SK-N-SH (cell line): ENCODE results near the gene ABCA8. TPM values are rescaled to one million over a fixed set of nuclear protein-coding genes. Genes with fewer than 3 reads are reported as not detected.

Experiments used
- CTCF ChIA-PET: fragments of 300-600, 350-600 bp; formaldehyde crosslinking; extraction: SDS; loops from one replicate; lab custom pipeline; 2021; lab: Yijun Ruan, JAX
- POLR2A ChIA-PET: fragments of 350-600 bp; sonication (Branson Sonifier 250); formaldehyde crosslinking; extraction: SDS; loops from one replicate; lab custom pipeline; 2020; ENCODE audit warnings: antibody characterized with exemption, inconsistent platforms; lab: Yijun Ruan, JAX
- DNase-seq: peaks from one replicate; pipeline ENCODE4 v3.0.0; 2012
- H2AFZ ChIP-seq: fragments of 200-600 bp; sonication (generic); 2 replicates; pipeline ENCODE4 v1.8.1; 2016; ENCODE audit warnings: antibody characterized with exemption, mild to moderate bottlenecking, low read depth
- H3F3A ChIP-seq: fragments of 200-600 bp; sonication (generic); replicated peaks from 2 replicates; pipeline ENCODE3; 2016; ENCODE audit warnings: antibody characterized with exemption, mild to moderate bottlenecking; ENCODE audit not compliant: insufficient read depth
- H3K27ac ChIP-seq, 2 experiments: fragments of 200-500 bp in 1 of 2; fragments of 200-600 bp in 1 of 2; sonication (Bioruptor generic) in 1 of 2; sonication (generic), shearing (Covaris generic) in 1 of 2; 2 replicates each; pipeline versions ENCODE4 v1.5.1 to v1.6.1; 2014 to 2016; ENCODE audit warnings: low read depth in 2 of 2, inconsistent platforms in 1 of 2, low read length in 1 of 2, mild to moderate bottlenecking in 1 of 2, mixed read lengths in 1 of 2
- H3K27me3 ChIP-seq: fragments of 200-600 bp; sonication (generic), shearing (Covaris generic); 2 replicates; pipeline ENCODE4 v1.6.1; 2016; ENCODE audit warnings: mixed run types; ENCODE audit not compliant: insufficient read depth
- H3K36me3 ChIP-seq, 2 experiments: fragments of 200-500 bp in 1 of 2; fragments of 200-600 bp in 1 of 2; sonication (Bioruptor generic) in 1 of 2; sonication (generic) in 1 of 2; replicated peaks in 1 of 2; 2 replicates each; pipeline versions ENCODE3 to v1.5.1; 2014 to 2016; ENCODE audit warnings: low read length in 1 of 2, mild to moderate bottlenecking in 1 of 2; ENCODE audit not compliant: insufficient read depth in 2 of 2, control insufficient read depth in 1 of 2
- H3K4me1 ChIP-seq, 2 experiments: fragments of 200-500 bp in 1 of 2; fragments of 200-600 bp in 1 of 2; sonication (Bioruptor generic) in 1 of 2; sonication (generic), shearing (Covaris generic) in 1 of 2; 2 replicates each; pipeline versions ENCODE4 v1.5.1 to v1.6.1; 2014 to 2016; ENCODE audit warnings: low read depth in 1 of 2, low read length in 1 of 2, mixed run types in 1 of 2; ENCODE audit not compliant: insufficient read depth in 2 of 2, control insufficient read depth in 1 of 2
- H3K4me2 ChIP-seq: fragments of 200-600 bp; sonication (generic), shearing (Covaris generic); 2 replicates; pipeline ENCODE4 v1.6.1; 2017; ENCODE audit warnings: mixed run types
- H3K4me3 ChIP-seq, 2 experiments: fragments of 200-500 bp in 1 of 2; fragments of 200-600 bp in 1 of 2; sonication (Bioruptor generic) in 1 of 2; sonication (generic), shearing (Covaris generic) in 1 of 2; 2 replicates each; pipeline versions ENCODE4 v1.5.1 to v1.8.1; 2014 to 2016; ENCODE audit warnings: low read depth in 2 of 2, inconsistent platforms in 1 of 2, low read length in 1 of 2, mild to moderate bottlenecking in 1 of 2, mixed read lengths in 1 of 2, moderate library complexity in 1 of 2
- H3K79me2 ChIP-seq: fragments of 200-600 bp; sonication (generic); 2 replicates; pipeline ENCODE4 v1.8.1; 2017; ENCODE audit warnings: mild to moderate bottlenecking; ENCODE audit not compliant: insufficient read depth
- H3K9ac ChIP-seq: fragments of 200-600 bp; sonication (generic); 2 replicates; pipeline ENCODE4 v1.6.1; 2017; ENCODE audit warnings: mixed run types
- H3K9me2 ChIP-seq: fragments of 200-600 bp; sonication (generic); 2 replicates; pipeline ENCODE4 v1.6.1; 2017; ENCODE audit warnings: mixed run types
- H3K9me3 ChIP-seq: fragments of 200-600 bp; sonication (generic); 2 replicates; pipeline ENCODE4 v1.6.1; 2017; ENCODE audit warnings: mixed run types, mild to moderate bottlenecking, moderate library complexity
- H4K20me1 ChIP-seq: fragments of 200-600 bp; sonication (generic); 2 replicates; pipeline ENCODE4 v1.6.1; 2017; ENCODE audit warnings: mild to moderate bottlenecking, mixed run types; ENCODE audit not compliant: insufficient read depth
- CTCF ChIP-seq: fragments of 200-600 bp; sonication (generic); IDR thresholded peaks from 2 replicates; pipeline ENCODE4 v1.6.1; 2017; ENCODE audit warnings: antibody characterized with exemption, mild to moderate bottlenecking, moderate library complexity
- ELF1 ChIP-seq: IDR thresholded peaks from 2 replicates; pipeline ENCODE4 v1.4.0; 2012
- EP300 ChIP-seq, 2 experiments: IDR thresholded peaks; 2 replicates each; pipeline versions ENCODE4 v1.4.0 to v1.6.1; 2012; ENCODE audit warnings: borderline replicate concordance in 1 of 2, low read depth in 1 of 2, low read length in 1 of 2
- EZH2phosphoT487 ChIP-seq: fragments of 200-600 bp; sonication (generic); IDR thresholded peaks from 2 replicates; pipeline ENCODE4 v1.6.1; 2017; ENCODE audit warnings: low read depth, mixed run types, mild to moderate bottlenecking, antibody characterized with exemption, moderate library complexity, borderline replicate concordance
- FOXJ3 ChIP-seq: sonication (generic); formaldehyde crosslinking; IDR thresholded peaks from 2 replicates; pipeline ENCODE4 v1.5.1; 2020; ENCODE audit warnings: mild to moderate bottlenecking, missing genetic modification reagents
- GABPA ChIP-seq: IDR thresholded peaks from 2 replicates; pipeline ENCODE4 v1.4.0; 2012; ENCODE audit warnings: low read depth, mild to moderate bottlenecking
- GATA2 ChIP-seq: sonication (generic); formaldehyde crosslinking; IDR thresholded peaks from 2 replicates; pipeline ENCODE4 v1.5.0; 2020; ENCODE audit warnings: mild to moderate bottlenecking, missing genetic modification reagents
- IRF3 ChIP-seq: fragments of 150-350 bp; IDR thresholded peaks from 2 replicates; pipeline ENCODE4 v1.6.1; 2016; ENCODE audit warnings: mild to moderate bottlenecking, low read depth, low read length
- MAX ChIP-seq: IDR thresholded peaks from 2 replicates; pipeline ENCODE4 v1.4.0; 2012; ENCODE audit warnings: low read depth
- MEF2A ChIP-seq: IDR thresholded peaks from 2 replicates; pipeline ENCODE4 v1.4.0; 2012; ENCODE audit warnings: low read depth, borderline replicate concordance
- MXI1 ChIP-seq: IDR thresholded peaks from 2 replicates; pipeline ENCODE4 v1.6.1; 2012; ENCODE audit warnings: mild to moderate bottlenecking, low read depth, low read length, improper control_type of control experiment
- NFIC ChIP-seq: IDR thresholded peaks from 2 replicates; pipeline ENCODE4 v1.4.0; 2012; ENCODE audit warnings: borderline replicate concordance
- POLR2AphosphoS5 ChIP-seq: IDR thresholded peaks from 2 replicates; pipeline ENCODE4 v1.6.1; 2012; ENCODE audit warnings: low read depth, low read length
- RAD21 ChIP-seq: IDR thresholded peaks from 2 replicates; pipeline ENCODE4 v1.6.1; 2012; ENCODE audit warnings: mild to moderate bottlenecking, low read length
- RCOR1 ChIP-seq: fragments of 150-350 bp; IDR thresholded peaks from 2 replicates; pipeline ENCODE4 v1.6.1; 2017; ENCODE audit warnings: antibody characterized with exemption, low read length
- RFX5 ChIP-seq: IDR thresholded peaks from 2 replicates; pipeline ENCODE4 v1.6.1; 2012; ENCODE audit warnings: mild to moderate bottlenecking, improper control_type of control experiment, low read length
- TCF12 ChIP-seq: IDR thresholded peaks from 2 replicates; pipeline ENCODE4 v1.4.0; 2012
- YY1 ChIP-seq: IDR thresholded peaks from 2 replicates; pipeline ENCODE4 v1.4.0; 2012; ENCODE audit warnings: low read depth, mild to moderate bottlenecking
- ZBTB33 ChIP-seq: IDR thresholded peaks from 2 replicates; pipeline ENCODE4 v1.4.0; 2012; ENCODE audit warnings: low read depth, borderline replicate concordance
- WGBS: methylation state at CpG from one replicate; pipeline ENCODE4 v1.1.6; 2017; ENCODE audit warnings: low lambda C conversion rate; 5-methylcytosine and 5-hydroxymethylcytosine counted together
- polyA plus RNA-seq, 3 experiments: library from polyadenylated mRNA; depleted of rRNA; stranded (reverse); fragments of >200 nt; gene quantifications; 2 replicates each; pipeline ENCODE4 v1.2.3, GENCODE V29; 2012

Gene ABCA8
- polyA plus RNA-seq, 1 of the 3 experiments (the other 2 are of a cell fraction), result 2.3 TPM

- peaks cover 7% of the 10 kb centered on the region for H3F3A ChIP-seq
- no peak overlapping the region for H2AFZ ChIP-seq
- CTCF ChIA-PET, result interaction anchor here (0.9 to 1.6 kb wide), 5 partner anchors 8 to 131 kb away, joined by 3 to 4 read pairs (median 4); no protein-coding TSS in a partner anchor
- no peaks in the 10 kb centered on the region for H4K20me1 ChIP-seq
- H3K4me2 ChIP-seq, result no peak overlapping the region
- no peak overlapping the region for H3K27ac ChIP-seq
- H3K36me3 ChIP-seq, result no peaks in the 10 kb centered on the region
- 59% methylated on average over 8 of the region's 8 CpGs for WGBS
- H3K4me3 ChIP-seq, result no peak overlapping the region
- no peak overlapping the region for H3K9ac ChIP-seq
- H3K79me2 ChIP-seq, result no peaks in the 10 kb centered on the region
- no peaks in the 10 kb centered on the region; a peak in 2 of 4 replicates for H3K4me1 ChIP-seq
- no peaks in the 10 kb centered on the region for H3K27me3 ChIP-seq
- no peak for TF ChIP-seq TCF12
- no peak for TF ChIP-seq GATA2 (CRISPR knock-in tag)
- TF ChIP-seq MXI1, result no peak
- TF ChIP-seq RAD21, result no peak
- TF ChIP-seq YY1, result no peak
- no peak for TF ChIP-seq GABPA
- no peak for TF ChIP-seq NFIC
- no peak for TF ChIP-seq ZBTB33
- TF ChIP-seq POLR2AphosphoS5, result no peak
- no peak for TF ChIP-seq IRF3
- no peak for TF ChIP-seq RCOR1
- TF ChIP-seq MEF2A, result no peak
- no peak for DNase-seq
- H3K9me3 ChIP-seq, result 0 out of 2 replicates have a peak, but pooled peaks cover 8% of the 10 kb centered on the region
- no peaks in the 10 kb centered on the region for H3K9me2 ChIP-seq
- POLR2A ChIA-PET, result no interaction called here
These were observed 51.9 kb downstream of the ABCA8 start for GRCh38 chr17:68903286-68903685.

- H3K4me1 ChIP-seq, result no peaks in the 10 kb centered on the region; a peak in 1 of 4 replicates
- ChIA-PET POLR2A (no interaction called here), CTCF (no interaction called here)
- DNase-seq, result no peak
- no peaks in the 10 kb centered on the region for H3K9me2 ChIP-seq
- no peaks in the 10 kb centered on the region for H3K79me2 ChIP-seq
- H3K9me3 ChIP-seq, result 0 out of 2 replicates have a peak, but pooled peaks cover 8% of the 10 kb centered on the region
- no peaks in the 10 kb centered on the region for H3F3A ChIP-seq
- H3K27me3 ChIP-seq, result no peaks in the 10 kb centered on the region
- no peak overlapping the region for H3K27ac ChIP-seq
- no peak overlapping the region for H3K9ac ChIP-seq
- H3K36me3 ChIP-seq, result no peaks in the 10 kb centered on the region
- no peak overlapping the region for H3K4me3 ChIP-seq
- no peak overlapping the region for H2AFZ ChIP-seq
- H4K20me1 ChIP-seq, result no peaks in the 10 kb centered on the region
- no peak for TF ChIP-seq MAX
- TF ChIP-seq EZH2phosphoT487, result no peak
- no peak for TF ChIP-seq TCF12
- TF ChIP-seq FOXJ3 (CRISPR knock-in tag), result no peak
- no peak for TF ChIP-seq RFX5
- no peak for TF ChIP-seq EP300 (IDR thresholded peaks at IDR 0.05; ENCODE audit: borderline replicate concordance in 1 of 2, low read depth in 1 of 2, low read length in 1 of 2)
- no peak for TF ChIP-seq ELF1
- TF ChIP-seq CTCF, result no peak
- no peak overlapping the region for H3K4me2 ChIP-seq
These were observed 57.6 kb downstream of the ABCA8 start for GRCh38 chr17:68897557-68897956.
